Spleen (tissue), 7 donors: ENCODE measurements around the gene ADAMTS17.

Experiments used
- POLR2A ChIP-seq, 3 donors: fragments of 450-650 bp; IDR thresholded peaks; one replicate each; pipeline ENCODE4 v1.5.1; 2017; ENCODE audit warnings: antibody characterized with exemption in 3 of 3, mild to moderate bottlenecking in 1 of 3
- POLR2AphosphoS5 ChIP-seq, 3 donors: sonication (generic); formaldehyde crosslinking; IDR thresholded peaks; one replicate each; pipeline ENCODE4 v1.5.1; 2017; ENCODE audit warnings: antibody characterized with exemption in 3 of 3
- TF ChIP-seq, protein P1 (sequence below), 11 experiments: fragments of 200-600 bp in 7 of 11; fragments of 450-650 bp in 4 of 11; sonication (generic) in 4 of 11; IDR thresholded peaks in 8 of 11; conservative IDR thresholded peaks in 3 of 11; 1 replicate in 7 of 11; 2 replicates in 4 of 11; pipeline versions ENCODE4 v1.4.0 to v1.8.0; 2016 to 2021; ENCODE audit warnings: antibody characterized with exemption in 11 of 11, inconsistent platforms in 4 of 11, mild to moderate bottlenecking in 1 of 11
- donor health status: DM: no; HTN: no; CAD: no; lungs with moderate emphysema.
- donor health status: DM: no; HTN: no; CAD: no.
- donor health status: DM: no; HTN: no; CAD: no.

DNA sequence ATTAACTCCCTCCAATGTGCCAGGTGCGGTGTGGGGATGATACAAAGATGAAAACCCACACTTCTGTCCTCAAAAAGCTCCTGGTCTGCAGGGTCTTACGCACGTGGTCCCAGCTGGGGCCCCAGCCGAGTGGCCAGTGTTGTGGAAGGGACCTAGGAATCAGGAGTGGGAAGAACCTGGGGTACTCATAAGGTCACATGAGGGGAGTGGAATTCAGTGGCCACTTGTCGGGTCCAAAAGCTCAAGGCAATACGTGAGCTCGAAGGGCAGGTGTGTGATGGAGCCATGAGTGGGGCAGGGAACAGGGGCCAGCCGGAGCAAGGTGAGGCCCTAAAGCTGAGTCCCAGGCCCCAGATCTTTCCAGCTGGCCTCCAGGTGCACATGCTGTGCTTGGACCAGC, 348.5 kb downstream of the ADAMTS17 start:
- TF ChIP-seq POLR2A (IDR thresholded peaks at IDR 0.05), result no peak
- TF ChIP-seq, protein P1, sequence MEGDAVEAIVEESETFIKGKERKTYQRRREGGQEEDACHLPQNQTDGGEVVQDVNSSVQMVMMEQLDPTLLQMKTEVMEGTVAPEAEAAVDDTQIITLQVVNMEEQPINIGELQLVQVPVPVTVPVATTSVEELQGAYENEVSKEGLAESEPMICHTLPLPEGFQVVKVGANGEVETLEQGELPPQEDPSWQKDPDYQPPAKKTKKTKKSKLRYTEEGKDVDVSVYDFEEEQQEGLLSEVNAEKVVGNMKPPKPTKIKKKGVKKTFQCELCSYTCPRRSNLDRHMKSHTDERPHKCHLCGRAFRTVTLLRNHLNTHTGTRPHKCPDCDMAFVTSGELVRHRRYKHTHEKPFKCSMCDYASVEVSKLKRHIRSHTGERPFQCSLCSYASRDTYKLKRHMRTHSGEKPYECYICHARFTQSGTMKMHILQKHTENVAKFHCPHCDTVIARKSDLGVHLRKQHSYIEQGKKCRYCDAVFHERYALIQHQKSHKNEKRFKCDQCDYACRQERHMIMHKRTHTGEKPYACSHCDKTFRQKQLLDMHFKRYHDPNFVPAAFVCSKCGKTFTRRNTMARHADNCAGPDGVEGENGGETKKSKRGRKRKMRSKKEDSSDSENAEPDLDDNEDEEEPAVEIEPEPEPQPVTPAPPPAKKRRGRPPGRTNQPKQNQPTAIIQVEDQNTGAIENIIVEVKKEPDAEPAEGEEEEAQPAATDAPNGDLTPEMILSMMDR (IDR thresholded peaks at IDR 0.05 in 8 of 11, conservative IDR thresholded peaks at IDR 0.05 in 3 of 11), result no peak
- TF ChIP-seq POLR2AphosphoS5 (IDR thresholded peaks at IDR 0.05), result no peak
